Measurements from ENCODE around the gene ALK. TPM values are rescaled to one million over a fixed set of nuclear protein-coding genes. Genes with fewer than 3 reads are reported as not detected.

The ALK gene
- total RNA-seq, 1 donor from 2014 or later = 1.0 TPM

GRCh38 chr2:29662861-29663260 lies 258.5 kb downstream of the ALK start:
- no peak for DNase-seq (ENCODE audit: low spot score)

- no peak for DNase-seq (ENCODE audit: low spot score)
Observed at GRCh38 chr2:29660201-29660600, 261.2 kb downstream of the ALK start.

GRCh38 chr2:29659178-29659577 lies 262.2 kb downstream of the ALK start:
- no peak for DNase-seq (ENCODE audit: low spot score)

GRCh38 chr2:29657674-29658073 lies 263.7 kb downstream of the ALK start:
- no peak for DNase-seq (ENCODE audit: low spot score)

GRCh38 chr2:29655391-29656086 lies 265.8 kb downstream of the ALK start:
- DNase-seq (ENCODE audit: low spot score) = no peak

- DNase-seq (ENCODE audit: low spot score) = no peak
Observed at GRCh38 chr2:29650631-29651097, 270.7 kb downstream of the ALK start.

GRCh38 chr2:29644949-29645348 lies 276.4 kb downstream of the ALK start:
- DNase-seq (ENCODE audit: low spot score) = no peak

- no peak for DNase-seq (ENCODE audit: low spot score)
Observed at GRCh38 chr2:29643196-29643595, 278.2 kb downstream of the ALK start.

- no peak for DNase-seq (ENCODE audit: low spot score)
Observed at GRCh38 chr2:29640360-29640759, 281.0 kb downstream of the ALK start.

GRCh38 chr2:29638641-29639040 lies 282.7 kb downstream of the ALK start:
- DNase-seq (ENCODE audit: low spot score) = no peak

- no peak for DNase-seq (ENCODE audit: low spot score)
Observed at GRCh38 chr2:29634916-29635315, 286.5 kb downstream of the ALK start.

- DNase-seq (ENCODE audit: low spot score) = no peak
Observed at GRCh38 chr2:29632018-29632417, 289.4 kb downstream of the ALK start.

GRCh38 chr2:29629495-29629894 lies 291.9 kb downstream of the ALK start:
- DNase-seq (ENCODE audit: low spot score) = no peak

GRCh38 chr2:29628862-29629261 lies 292.5 kb downstream of the ALK start:
- DNase-seq (ENCODE audit: low spot score) = no peak

GRCh38 chr2:29628108-29628745 lies 293.2 kb downstream of the ALK start:
- DNase-seq (ENCODE audit: low spot score) = no peak

- DNase-seq (ENCODE audit: low spot score) = no peak
Observed at GRCh38 chr2:29627279-29627711, 294.1 kb downstream of the ALK start.

- no peak for DNase-seq (ENCODE audit: low spot score)
Observed at GRCh38 chr2:29620890-29621289, 300.5 kb downstream of the ALK start.

GRCh38 chr2:29619689-29620088 lies 301.7 kb downstream of the ALK start:
- no peak for DNase-seq (ENCODE audit: low spot score)

- DNase-seq (ENCODE audit: low spot score) = no peak
Observed at GRCh38 chr2:29618024-29618423, 303.4 kb downstream of the ALK start.

GRCh38 chr2:29617351-29617750 lies 304.0 kb downstream of the ALK start:
- DNase-seq (ENCODE audit: low spot score) = no peak

- DNase-seq (ENCODE audit: low spot score) = no peak
Observed at GRCh38 chr2:29616569-29616968, 304.8 kb downstream of the ALK start.

- no peak for DNase-seq (ENCODE audit: low spot score)
Observed at GRCh38 chr2:29615841-29616240, 305.5 kb downstream of the ALK start.

GRCh38 chr2:29615183-29615582 lies 306.2 kb downstream of the ALK start:
- no peak for DNase-seq (ENCODE audit: low spot score)
